ENCODE measurements around the gene HDAC4. TPM values are rescaled to one million over a fixed set of nuclear protein-coding genes. Genes with fewer than 3 reads are reported as not detected.
A peak's percentile ranks its signal among the peaks of the same experiment; 100 is the strongest.

HDAC4 gene
- total and polyA plus RNA-seq, 2 of the 8 experiments (the other 6 are each of a cell fraction or from before 2014, with no cell fraction given) = 15.4 to 31.5 TPM

DNA sequence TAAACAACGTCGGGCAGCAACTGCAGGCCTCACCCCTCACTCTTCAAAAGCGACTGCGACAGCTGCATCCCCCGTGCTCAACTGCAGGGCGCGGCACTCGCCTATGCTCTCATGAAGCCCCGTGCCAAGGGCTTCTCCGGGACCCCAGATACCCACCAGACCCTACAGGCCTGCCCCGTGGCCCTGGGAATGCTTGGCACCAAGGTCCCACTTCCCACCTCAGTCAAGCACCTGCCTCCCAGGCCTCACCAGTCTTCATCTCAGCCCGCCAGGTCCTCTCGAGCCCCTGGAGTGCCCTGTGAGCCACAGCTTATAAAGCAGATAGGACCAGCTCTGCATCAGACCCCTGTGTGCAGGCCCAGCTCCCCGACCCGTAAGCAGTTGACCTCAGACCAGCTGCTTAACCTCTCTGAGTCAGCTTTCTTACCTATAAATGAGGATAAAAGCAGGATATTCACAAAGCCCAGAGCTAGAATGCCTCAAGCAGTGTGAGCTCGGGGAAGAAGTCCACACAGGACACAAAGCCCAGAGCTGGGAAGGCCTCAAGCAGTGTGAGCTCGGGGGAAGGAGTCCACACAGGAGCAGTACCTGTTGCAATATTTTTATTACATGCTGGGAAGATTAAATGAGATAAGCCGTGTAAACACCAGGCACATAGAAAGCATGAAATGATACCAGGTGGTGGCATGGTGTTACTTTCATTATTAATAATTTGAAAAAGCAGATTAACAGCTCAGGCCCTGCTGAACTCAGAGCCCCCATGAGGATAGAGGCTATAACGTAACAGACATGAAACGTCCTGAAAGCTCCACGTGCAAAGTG is 96.9 kb downstream of the HDAC4 start:
- Histone ChIP-seq H3K79me2 (ENCODE audit: control insufficient read depth in 1 of 2, insufficient read depth in 2 of 2, low read length in 2 of 2) (peaks cover 0 to 94% of the 10 kb centered on the region in 2 experiments; a peak in 2 of 4 replicates), H3K4me3 (ENCODE audit: extremely low read depth in 1 of 4, insufficient read depth in 2 of 4, low read depth in 3 of 4, low read length in 4 of 4) (no peak overlapping the region), H3K27me3 (replicated peaks in 1 of 4; ENCODE audit: control insufficient read depth in 3 of 4, extremely low read depth in 1 of 4, insufficient read depth in 3 of 4, low read length in 3 of 4) (no peaks in the 10 kb centered on the region), H3K4ac (replicated peaks; ENCODE audit: insufficient read length, low read depth, low read length) (no peak overlapping the region), H3K56ac (replicated peaks; ENCODE audit: insufficient read length, low read depth, low read length) (no peak overlapping the region), H3K23me2 (ENCODE audit: low read depth, low read length) (no peaks in the 10 kb centered on the region), H2AK5ac (ENCODE audit: low read depth, low read length) (0 out of 2 replicates have a peak overlapping the region, but pooled peaks have one; percentile 39), H2BK15ac (ENCODE audit: low read length) (no peak overlapping the region), H4K5ac (ENCODE audit: insufficient read length, low read depth, low read length) (no peak overlapping the region), H2BK12ac (ENCODE audit: low read depth, low read length) (no peak overlapping the region), H3K4me2 (ENCODE audit: insufficient read depth in 1 of 2, low read depth in 2 of 2, low read length in 2 of 2) (no peak overlapping the region), H3K4me1 (replicated peaks in 1 of 4; ENCODE audit: control insufficient read depth in 3 of 4, insufficient read depth in 4 of 4, low read length in 3 of 4) (peaks cover 0 to 22% (median 9%) of the 10 kb centered on the region in 4 experiments; a peak in 5 of 7 replicates), H4K8ac (ENCODE audit: extremely low read depth, insufficient read depth, low read length) (peak overlapping the region; percentile 22; the same call in 1 of the 2 replicates), H3K79me1 (ENCODE audit: low read depth, low read length) (peaks cover 12% of the 10 kb centered on the region; the same call in 1 of the 2 replicates), H3K9ac (replicated peaks in 1 of 4; ENCODE audit: extremely low read depth in 1 of 4, low read depth in 3 of 4, low read length in 3 of 4) (no peak overlapping the region), H3K18ac (ENCODE audit: extremely low read depth, low read length) (no peak overlapping the region), H2BK5ac (ENCODE audit: low read depth, low read length) (no peak overlapping the region; the same call in 1 of the 2 replicates), H2AFZ (ENCODE audit: low read length) (no peak overlapping the region), H4K20me1 (replicated peaks in 1 of 2; ENCODE audit: control insufficient read depth in 1 of 2, insufficient read depth in 2 of 2, low read length in 2 of 2) (peaks cover 8 to 9% of the 10 kb centered on the region in 2 experiments), H3K36me3 (ENCODE audit: control insufficient read depth in 2 of 4, insufficient read depth in 4 of 4, low read length in 3 of 4) (no peaks in the 10 kb centered on the region), H3K14ac (ENCODE audit: insufficient read length) (no peak overlapping the region), H2BK20ac (ENCODE audit: low read length) (no peak overlapping the region), H4K91ac (replicated peaks; ENCODE audit: insufficient read length, low read length) (no peak overlapping the region), H3K23ac (ENCODE audit: insufficient read length) (no peak overlapping the region), H2BK120ac (replicated peaks; ENCODE audit: low read depth, low read length) (no peak overlapping the region), H3K27ac (ENCODE audit: low read depth, low read length) (no peak overlapping the region; the same call in 1 of the 2 replicates), H3K9me3 (ENCODE audit: insufficient read depth in 2 of 2, low read depth in 1 of 2, low read length in 1 of 2) (no peaks in the 10 kb centered on the region)
- 92% methylated on average over 21 of the region's 21 CpGs; no CpG with 5 or more reads in 1 of the 2 experiments for WGBS, 2 experiments (ENCODE audit: extremely low coverage in 1 of 2, insufficient coverage in 1 of 2, insufficient read length in 1 of 2, insufficient replicate concordance in 2 of 2, low coverage in 1 of 2, low lambda C conversion rate in 2 of 2, missing lambda C conversion rate in 1 of 2)
- CTCF ChIA-PET (ENCODE audit: partially characterized antibody) = interaction anchor here (1.2 to 4.6 kb wide), 5 partner anchors 11 to 160 kb away, joined by 3 to 20 read pairs (median 6); no protein-coding TSS in a partner anchor
- POLR2A ChIA-PET (ENCODE audit: partially characterized antibody) = interaction anchor here (0.8 to 1.4 kb wide), 5 partner anchors 12 to 97 kb away, joined by 3 to 4 read pairs (median 3); partner anchors contain the start of gene HDAC4
- FAIRE-seq (no peak), DNase-seq (ENCODE audit: low read depth in 1 of 2, low spot score in 2 of 2) (no peak)
- TF ChIP-seq EZH2 (IDR thresholded peaks at IDR 0.05; ENCODE audit: low read depth, low read length, severe bottlenecking) = no peak
- no peak for TF ChIP-seq GABPA (IDR thresholded peaks at IDR 0.05; ENCODE audit: borderline replicate concordance, insufficient read depth, low read length)
- TF ChIP-seq EP300 (IDR thresholded peaks at IDR 0.05; ENCODE audit: borderline replicate concordance in 1 of 2, low read depth in 2 of 2, low read length in 2 of 2) = no peak
- no peak for TF ChIP-seq CTBP2 (IDR thresholded peaks at IDR 0.05; ENCODE audit: borderline replicate concordance, insufficient read depth, insufficient read length, low read length)

Measured in H1 (cell line).